Bronchial epithelial cell (primary cell): Measurements from ENCODE around the gene SERPINC1. TPM values are rescaled to one million over a fixed set of nuclear protein-coding genes. Genes with fewer than 3 reads are reported as not detected.
A peak's percentile ranks its signal among the peaks of the same experiment; 100 is the strongest.
"Not testable (repeated sequence)": the region's sequence is repeated elsewhere in the genome, so short reads cannot be mapped to it uniquely, and the experiment has no call there.

ENCODE experiments used
- DNase-seq: peaks from one replicate; pipeline ENCODE4 v3.0.0-alpha.2; 2010; ENCODE audit warnings: low read depth
- FAIRE-seq: peaks from 2 replicates; lab custom pipeline; 2011; peaks lifted over from hg19 to GRCh38; lab: Jason Lieb, UNC
- H3K27me3 ChIP-seq: 2 replicates; pipeline ENCODE4 v1.5.1; 2011; ENCODE audit warnings: low read length; ENCODE audit not compliant: control insufficient read depth, insufficient read depth
- H3K36me3 ChIP-seq: 2 replicates; pipeline ENCODE4 v1.5.1; 2011; ENCODE audit warnings: low read length; ENCODE audit not compliant: control insufficient read depth, insufficient read depth
- H3K4me3 ChIP-seq: 2 replicates; pipeline ENCODE4 v1.5.1; 2011; ENCODE audit warnings: mild to moderate bottlenecking, low read depth, low read length, control low read depth
- total RNA-seq: library from RNA; depleted of rRNA; stranded (reverse); fragments of >200 nt; gene quantifications from 2 replicates; pipeline ENCODE4 v1.2.1, GENCODE V29; 2014
- TF ChIP-seq, protein P1 (sequence below): IDR thresholded peaks from 2 replicates; pipeline ENCODE4 v1.5.1; 2011; ENCODE audit warnings: mild to moderate bottlenecking, moderate library complexity, low read length, control low read depth, inconsistent platforms; ENCODE audit not compliant: insufficient read depth, severe bottlenecking

Gene SERPINC1
- total RNA-seq, 1 donor from 2014 or later, result not detected

DNA sequence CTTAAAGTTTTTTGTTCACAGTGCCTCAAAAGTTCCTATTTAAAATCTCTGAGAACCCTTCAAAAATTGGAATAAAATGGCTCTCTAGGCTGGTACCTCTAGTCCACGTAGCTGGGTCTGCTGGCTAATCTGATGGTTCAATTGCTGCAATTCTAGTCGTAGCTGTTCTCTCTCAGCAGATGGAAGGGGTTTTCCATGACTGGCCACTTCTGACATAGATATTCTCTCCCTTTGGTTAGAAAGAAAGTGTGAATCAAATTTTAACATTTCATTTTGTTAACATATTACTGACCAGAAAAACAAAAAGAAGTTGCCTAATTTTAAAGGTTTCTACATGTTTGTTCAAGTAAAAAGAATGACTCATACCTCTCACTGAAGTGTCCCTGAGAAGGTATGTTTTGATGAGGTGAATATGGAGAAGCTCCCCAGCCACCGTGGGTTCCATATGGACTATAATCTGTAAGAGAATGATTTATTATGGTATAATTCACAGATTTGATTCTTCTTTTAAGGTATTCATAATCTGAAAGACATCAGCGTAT, 29.3 kb upstream of the SERPINC1 start:
- TF ChIP-seq, protein P1, sequence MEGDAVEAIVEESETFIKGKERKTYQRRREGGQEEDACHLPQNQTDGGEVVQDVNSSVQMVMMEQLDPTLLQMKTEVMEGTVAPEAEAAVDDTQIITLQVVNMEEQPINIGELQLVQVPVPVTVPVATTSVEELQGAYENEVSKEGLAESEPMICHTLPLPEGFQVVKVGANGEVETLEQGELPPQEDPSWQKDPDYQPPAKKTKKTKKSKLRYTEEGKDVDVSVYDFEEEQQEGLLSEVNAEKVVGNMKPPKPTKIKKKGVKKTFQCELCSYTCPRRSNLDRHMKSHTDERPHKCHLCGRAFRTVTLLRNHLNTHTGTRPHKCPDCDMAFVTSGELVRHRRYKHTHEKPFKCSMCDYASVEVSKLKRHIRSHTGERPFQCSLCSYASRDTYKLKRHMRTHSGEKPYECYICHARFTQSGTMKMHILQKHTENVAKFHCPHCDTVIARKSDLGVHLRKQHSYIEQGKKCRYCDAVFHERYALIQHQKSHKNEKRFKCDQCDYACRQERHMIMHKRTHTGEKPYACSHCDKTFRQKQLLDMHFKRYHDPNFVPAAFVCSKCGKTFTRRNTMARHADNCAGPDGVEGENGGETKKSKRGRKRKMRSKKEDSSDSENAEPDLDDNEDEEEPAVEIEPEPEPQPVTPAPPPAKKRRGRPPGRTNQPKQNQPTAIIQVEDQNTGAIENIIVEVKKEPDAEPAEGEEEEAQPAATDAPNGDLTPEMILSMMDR, result no peak
- DNase-seq (peak; percentile 85), FAIRE-seq (no peak)
- Histone ChIP-seq H3K27me3 (no peaks in the 10 kb centered on the region), H3K4me3 (no peak overlapping the region), H3K36me3 (peaks cover 4% of the 10 kb centered on the region)

DNA sequence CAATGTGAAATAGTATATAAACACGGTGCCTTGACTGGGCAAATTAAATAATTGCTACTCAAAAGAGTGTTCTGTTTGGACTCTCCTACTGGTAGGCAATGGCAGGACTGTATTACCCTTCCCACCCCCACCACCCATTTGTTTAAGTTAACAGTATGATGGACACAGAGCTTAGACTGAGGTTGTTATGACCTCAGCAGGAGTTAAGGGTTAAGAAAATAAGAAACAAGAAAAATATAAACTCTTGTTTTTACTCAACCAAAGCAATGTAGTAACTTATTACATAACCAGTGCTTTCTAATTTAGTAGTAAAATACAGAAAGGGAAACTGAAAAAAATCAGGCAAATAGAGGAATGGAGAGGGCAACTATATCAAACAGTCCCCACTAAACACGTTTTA, 19.9 kb upstream of the SERPINC1 start:
- Histone ChIP-seq H3K4me3 (no peak overlapping the region), H3K27me3 (no peaks in the 10 kb centered on the region), H3K36me3 (peaks cover 2% of the 10 kb centered on the region)
- TF ChIP-seq, protein P1, result no peak
- DNase-seq, result no peak
- no peak for FAIRE-seq

DNA sequence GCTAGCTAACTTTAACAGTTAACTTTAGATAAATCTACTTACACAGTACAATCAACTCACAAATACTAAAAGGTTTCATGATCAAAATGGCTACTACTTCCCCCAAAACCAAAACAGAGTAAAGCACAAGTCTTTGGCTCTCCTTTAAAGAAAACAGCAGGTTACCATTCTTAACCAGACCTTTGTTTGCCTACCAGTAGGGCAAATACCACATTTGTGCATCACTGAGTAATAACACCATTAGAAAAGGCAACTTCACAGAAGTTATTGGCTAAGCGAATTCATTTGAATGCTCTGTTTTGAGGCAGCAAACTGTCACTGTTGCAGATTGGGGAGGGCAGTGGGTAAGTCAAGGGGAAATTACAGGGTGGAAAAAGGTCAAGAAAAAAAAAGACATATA, 17.3 kb upstream of the SERPINC1 start:
- Histone ChIP-seq H3K36me3 (peaks cover 2% of the 10 kb centered on the region), H3K27me3 (no peaks in the 10 kb centered on the region), H3K4me3 (no peak overlapping the region)
- DNase-seq, result no peak
- no peak for FAIRE-seq
- TF ChIP-seq, protein P1, result no peak

DNA sequence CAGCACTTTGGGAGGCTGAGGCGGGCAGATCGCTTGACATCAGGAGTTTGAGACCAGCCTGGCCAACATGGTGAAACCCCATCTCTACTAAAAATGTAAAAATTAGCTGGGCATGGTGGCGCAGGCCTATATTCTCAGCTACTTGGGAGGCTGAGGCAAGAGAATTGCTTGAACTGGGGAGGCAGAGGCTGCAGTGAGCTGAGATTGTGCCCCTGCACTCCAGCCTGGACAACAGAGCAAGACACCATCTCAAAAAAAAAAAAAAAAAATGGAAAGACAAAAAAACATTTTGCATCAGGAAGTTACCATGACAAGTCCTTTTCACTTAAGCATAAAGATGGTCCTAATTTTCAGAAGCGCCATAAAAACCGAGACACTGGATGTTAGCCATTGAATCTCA, 13.4 kb upstream of the SERPINC1 start:
- not testable (repeated sequence) for DNase-seq, H3K4me3 ChIP-seq, H3K27me3 ChIP-seq, H3K36me3 ChIP-seq, FAIRE-seq

DNA sequence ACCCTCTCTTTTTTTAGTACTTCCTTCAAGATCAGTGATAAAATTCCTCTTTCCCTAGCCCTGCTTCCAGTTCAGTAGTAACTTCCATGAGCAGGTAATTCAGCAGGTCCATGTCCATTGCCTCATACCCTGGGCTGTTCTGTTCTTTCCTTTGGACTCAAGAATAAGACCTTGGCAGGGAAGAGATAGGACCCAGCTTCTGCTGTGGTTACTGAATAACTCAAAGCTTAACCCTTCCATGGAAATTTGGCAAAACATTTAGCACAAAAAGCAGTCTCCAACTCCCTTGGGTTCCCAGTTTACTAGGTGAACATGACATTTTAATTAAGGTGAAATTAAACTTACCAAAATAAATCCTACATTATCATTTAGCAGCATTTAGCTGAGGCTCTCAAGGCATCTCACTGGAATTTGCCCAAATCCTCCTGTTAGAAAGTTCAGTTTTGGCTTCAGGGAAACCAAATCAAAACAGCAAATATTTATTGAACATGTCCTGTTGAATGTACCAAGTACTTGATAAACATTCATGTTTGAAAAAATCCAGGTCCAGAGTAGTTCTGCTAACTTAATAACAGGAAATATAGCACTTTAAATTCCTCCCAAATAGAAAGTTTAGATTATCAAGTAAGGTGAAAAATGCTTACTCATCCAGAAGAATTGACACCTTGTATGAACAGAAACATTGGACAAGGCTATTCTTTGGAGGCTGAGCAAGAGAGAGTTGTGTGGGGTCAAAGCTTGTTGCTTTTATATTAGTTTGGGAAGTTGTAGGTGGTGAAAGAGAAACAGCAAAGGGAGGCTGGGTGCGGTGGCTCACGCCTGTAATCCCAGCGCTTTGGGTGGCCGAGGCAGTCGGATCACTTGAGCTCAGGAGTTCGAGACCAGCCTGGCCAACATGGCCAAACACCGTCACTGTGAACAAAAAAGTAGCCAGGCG, 8.4 kb upstream of the SERPINC1 start:
- DNase-seq, result no peak
- no peak overlapping the region for H3K4me3 ChIP-seq
- H3K36me3 ChIP-seq, result no peaks in the 10 kb centered on the region
- TF ChIP-seq, protein P1, result no peak
- FAIRE-seq, result no peak
- H3K27me3 ChIP-seq, result no peaks in the 10 kb centered on the region

DNA sequence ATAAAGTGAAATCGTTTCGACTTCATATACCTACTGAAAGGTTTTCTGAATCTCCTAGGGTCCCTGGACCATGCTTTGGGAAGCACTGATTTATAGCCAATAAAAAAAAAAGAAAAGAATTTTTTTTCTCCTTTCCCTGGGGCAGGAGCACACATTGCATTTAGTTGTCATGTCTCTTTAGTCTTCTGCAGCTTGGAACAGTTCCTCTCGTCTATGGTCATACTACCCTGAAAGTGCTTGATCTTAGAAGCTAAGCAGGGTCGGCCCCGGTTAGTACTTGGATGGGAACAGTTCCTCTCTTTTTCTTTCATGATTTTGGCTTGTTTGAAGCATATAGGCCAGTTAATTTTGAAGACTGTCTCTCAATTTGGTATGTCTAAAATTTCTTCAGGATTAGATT, 3.7 kb upstream of the SERPINC1 start:
- no peaks in the 10 kb centered on the region for H3K27me3 ChIP-seq
- no peak for DNase-seq
- TF ChIP-seq, protein P1, result no peak
- H3K4me3 ChIP-seq, result no peak overlapping the region
- H3K36me3 ChIP-seq, result no peaks in the 10 kb centered on the region
- no peak for FAIRE-seq
